Sciatic nerve (tissue), 2 donors: Measurements from ENCODE around the gene COG4. TPM values are rescaled to one million over a fixed set of nuclear protein-coding genes. Genes with fewer than 3 reads are reported as not detected.

Source experiments
- ATAC-seq: fragments of 200-7000 bp; cut with Tn5 transposase; one replicate; pipeline ENCODE4 v1.9.1; 2020; ENCODE audit warnings: mild to moderate bottlenecking, moderate library complexity
- DNase-seq: peaks from one replicate; pipeline ENCODE4 v3.0.0-alpha.2; 2020; ENCODE audit warnings: low spot score
- intact Hi-C: fragments of 100-400 bp; cut with DNase I; formaldehyde crosslinking; loops from one replicate; pipeline ENCODE4 v1.14.2; 2022
- total RNA-seq: library from RNA; stranded (reverse); fragmentation: NEBNext Ultra II Directional; extraction: Animal tissue kit (Norgen Biotek cat#: 25700); gene quantifications from one replicate; pipeline ENCODE4 v1.2.1, GENCODE V29; 2021
- donor health status: DM: no; HTN: no; CAD: no.
- donor health status: DM: no; HTN: no; CAD: no.

COG4 gene
- total RNA-seq, result 51.0 TPM

- intact Hi-C loops, result loop anchor here (10.0 kb wide), 2 partner anchors 52 to 242 kb away; no protein-coding TSS in a partner anchor
These were observed at the start of gene COG4 for GRCh38 chr16:70523076-70523742. COG4 (minus strand) TSS chr16:70523554; CDS start chr16:70523543, 11 bp downstream.

GRCh38 chr16:70572926-70573270 lies 49.5 kb upstream of the COG4 start:
- DNase-seq, result no peak
- intact Hi-C loops, result loop anchor here (10.0 kb wide), 2 partner anchors 48 to 72 kb away; partner anchors contain the start of genes COG4, IL34 and SF3B3
- ATAC-seq, result no peak

More at GRCh38 chr16:70523076-70523742, at the start of gene COG4:
- DNase-seq (peak; percentile 92), ATAC-seq (peak; percentile 96)

GRCh38 chr16:70572050-70572925 lies 48.9 kb upstream of the COG4 start:
- DNase-seq (peak; percentile 38), ATAC-seq (no peak)
- intact Hi-C loops, result loop anchor here (10.0 kb wide), 2 partner anchors 47 to 73 kb away; partner anchors contain the start of genes COG4, IL34 and SF3B3

- intact Hi-C loops, result loop anchor here (10.0 kb wide), 2 partner anchors 47 to 73 kb away; partner anchors contain the start of genes COG4, IL34 and SF3B3
- DNase-seq (peak; percentile 32), ATAC-seq (no peak)
These were observed 48.3 kb upstream of the COG4 start for GRCh38 chr16:70571623-70572022.

- ATAC-seq (no peak), DNase-seq (peak; percentile 32)
- intact Hi-C loops, result loop anchor here (10.0 kb wide), 2 partner anchors 46 to 74 kb away; partner anchors contain the start of genes COG4, IL34 and SF3B3
These were observed 47.7 kb upstream of the COG4 start for GRCh38 chr16:70570967-70571570.

GRCh38 chr16:70569752-70570151 lies 46.4 kb upstream of the COG4 start:
- no peak for DNase-seq
- intact Hi-C loops, result loop anchor here (10.0 kb wide), 2 partner anchors 45 to 75 kb away; partner anchors contain the start of genes COG4, IL34 and SF3B3
- ATAC-seq, result no peak

- intact Hi-C loops, result no loop called here
- DNase-seq (peak; percentile 40), ATAC-seq (no peak)
These were observed 45.4 kb upstream of the COG4 start for GRCh38 chr16:70568601-70569237.

- no peak for DNase-seq
- no peak for ATAC-seq
These were observed 41.7 kb upstream of the COG4 start for GRCh38 chr16:70565053-70565452.

GRCh38 chr16:70563636-70564035 lies 40.3 kb upstream of the COG4 start:
- intact Hi-C loops, result no loop called here
- no peak for ATAC-seq
- no peak for DNase-seq

More at GRCh38 chr16:70565053-70565452, 41.7 kb upstream of the COG4 start:
- intact Hi-C loops, result no loop called here

GRCh38 chr16:70561623-70562022 lies 38.3 kb upstream of the COG4 start:
- ATAC-seq (no peak), DNase-seq (no peak)
- intact Hi-C loops, result no loop called here

GRCh38 chr16:70556063-70556462 lies 32.7 kb upstream of the COG4 start:
- ATAC-seq, result no peak
- intact Hi-C loops, result no loop called here
- no peak for DNase-seq

- ATAC-seq (no peak), DNase-seq (no peak)
- intact Hi-C loops, result no loop called here
These were observed 30.3 kb upstream of the COG4 start for GRCh38 chr16:70553645-70554044.

- ATAC-seq, result no peak
- intact Hi-C loops, result no loop called here
These were observed 29.3 kb upstream of the COG4 start for GRCh38 chr16:70552675-70553074.

GRCh38 chr16:70551788-70552187 lies 28.4 kb upstream of the COG4 start:
- ATAC-seq, result no peak
- intact Hi-C loops, result no loop called here
- no peak for DNase-seq

More at GRCh38 chr16:70552675-70553074, 29.3 kb upstream of the COG4 start:
- DNase-seq, result no peak

GRCh38 chr16:70550082-70550481 lies 26.7 kb upstream of the COG4 start:
- DNase-seq, result no peak
- intact Hi-C loops, result no loop called here
- no peak for ATAC-seq

GRCh38 chr16:70548936-70549335 lies 25.6 kb upstream of the COG4 start:
- intact Hi-C loops, result no loop called here
- ATAC-seq (no peak), DNase-seq (no peak)

- intact Hi-C loops, result no loop called here
- no peak for ATAC-seq
- DNase-seq, result no peak
These were observed 21.2 kb upstream of the COG4 start for GRCh38 chr16:70544548-70544947.

- ATAC-seq, result no peak
- intact Hi-C loops, result no loop called here
- no peak for DNase-seq
These were observed 17.6 kb upstream of the COG4 start for GRCh38 chr16:70540994-70541393.

- ATAC-seq (no peak), DNase-seq (no peak)
- intact Hi-C loops, result loop anchor here (5.0 kb wide), 1 partner anchor 117 kb away; no protein-coding TSS in a partner anchor
These were observed 11.6 kb upstream of the COG4 start for GRCh38 chr16:70534971-70535370.
